Ishikawa (cell line): ENCODE data around the gene HOXA4.

Experiments
- CEBPB ChIP-seq: IDR thresholded peaks from 2 replicates; pipeline ENCODE4 v1.6.1; 2012
- CREB1 ChIP-seq: IDR thresholded peaks from 2 replicates; pipeline ENCODE4 v1.6.1; 2012; ENCODE audit warnings: low read depth
- EGR1 ChIP-seq: IDR thresholded peaks from 2 replicates; pipeline ENCODE4 v1.6.1; 2012
- EP300 ChIP-seq: IDR thresholded peaks from 2 replicates; pipeline ENCODE4 v1.6.1; 2012; ENCODE audit warnings: borderline replicate concordance
- FOXM1 ChIP-seq: IDR thresholded peaks from 2 replicates; pipeline ENCODE4 v1.6.1; 2012; ENCODE audit warnings: low read depth, borderline replicate concordance
- NFIC ChIP-seq: IDR thresholded peaks from 2 replicates; pipeline ENCODE4 v1.6.1; 2012
- RAD21 ChIP-seq: IDR thresholded peaks from 2 replicates; pipeline ENCODE4 v1.6.1; 2012; ENCODE audit warnings: low read depth
- TAF1 ChIP-seq: IDR thresholded peaks from 2 replicates; pipeline ENCODE4 v1.6.1; 2012; ENCODE audit warnings: low read depth, mild to moderate bottlenecking
- TCF12 ChIP-seq: IDR thresholded peaks from 2 replicates; pipeline ENCODE4 v1.6.1; 2012; ENCODE audit warnings: low read depth
- YY1 ChIP-seq: IDR thresholded peaks from 2 replicates; pipeline ENCODE4 v1.6.1; 2012; ENCODE audit warnings: low read depth
- ZBTB7A ChIP-seq: IDR thresholded peaks from 2 replicates; pipeline ENCODE4 v1.6.1; 2012; ENCODE audit warnings: low read depth
- TF ChIP-seq, protein P1 (sequence below): IDR thresholded peaks from 2 replicates; pipeline ENCODE4 v1.6.1; 2012; ENCODE audit warnings: low read depth, mild to moderate bottlenecking
- TF ChIP-seq, protein P2 (sequence below): IDR thresholded peaks from 2 replicates; pipeline ENCODE4 v1.6.1; 2012
- TF ChIP-seq, protein P3 (sequence below): IDR thresholded peaks from 2 replicates; pipeline ENCODE4 v1.6.1; 2012

Gene HOXA4

DNA sequence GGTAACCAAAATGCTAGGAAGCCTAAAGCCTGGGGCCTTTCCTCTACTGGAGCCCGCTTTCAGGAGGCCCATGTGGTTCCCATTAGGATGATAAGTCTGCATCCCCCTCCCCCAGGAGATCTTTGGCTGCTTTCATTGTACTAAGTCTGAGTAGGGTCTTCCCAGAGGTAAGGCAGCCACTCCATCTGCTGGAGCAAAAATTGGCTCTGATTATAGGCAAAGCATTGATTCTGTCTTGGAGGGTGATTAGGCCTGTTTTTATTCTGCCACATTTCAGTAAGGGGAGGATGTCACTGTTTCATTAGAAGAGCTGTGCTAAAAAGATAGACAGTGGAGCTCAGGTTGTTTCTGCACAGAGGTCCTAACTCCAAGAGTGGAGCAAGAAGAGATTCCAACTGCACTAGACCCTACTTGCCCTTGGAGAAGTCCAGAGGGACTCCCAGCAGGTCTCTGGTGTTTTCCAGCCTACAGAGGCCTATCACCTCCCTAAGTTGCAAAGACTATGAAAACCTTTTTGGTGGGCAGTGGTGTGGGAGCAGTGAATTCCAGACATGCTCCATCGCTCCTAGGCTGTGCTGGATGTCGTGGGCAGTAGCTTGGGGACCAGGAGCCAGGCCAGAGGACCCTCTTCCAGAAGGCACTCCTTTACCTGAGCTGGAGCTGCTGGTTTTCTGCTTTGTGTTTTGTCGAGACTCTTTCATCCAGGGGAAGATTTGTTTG is 20.9 kb downstream of the HOXA4 start:
- TF ChIP-seq CEBPB (no peak), YY1 (no peak), EGR1 (no peak), FOXM1 (no peak), CREB1 (no peak), TAF1 (no peak), TCF12 (no peak), ZBTB7A (no peak), EP300 (no peak)
- TF ChIP-seq, protein P1, sequence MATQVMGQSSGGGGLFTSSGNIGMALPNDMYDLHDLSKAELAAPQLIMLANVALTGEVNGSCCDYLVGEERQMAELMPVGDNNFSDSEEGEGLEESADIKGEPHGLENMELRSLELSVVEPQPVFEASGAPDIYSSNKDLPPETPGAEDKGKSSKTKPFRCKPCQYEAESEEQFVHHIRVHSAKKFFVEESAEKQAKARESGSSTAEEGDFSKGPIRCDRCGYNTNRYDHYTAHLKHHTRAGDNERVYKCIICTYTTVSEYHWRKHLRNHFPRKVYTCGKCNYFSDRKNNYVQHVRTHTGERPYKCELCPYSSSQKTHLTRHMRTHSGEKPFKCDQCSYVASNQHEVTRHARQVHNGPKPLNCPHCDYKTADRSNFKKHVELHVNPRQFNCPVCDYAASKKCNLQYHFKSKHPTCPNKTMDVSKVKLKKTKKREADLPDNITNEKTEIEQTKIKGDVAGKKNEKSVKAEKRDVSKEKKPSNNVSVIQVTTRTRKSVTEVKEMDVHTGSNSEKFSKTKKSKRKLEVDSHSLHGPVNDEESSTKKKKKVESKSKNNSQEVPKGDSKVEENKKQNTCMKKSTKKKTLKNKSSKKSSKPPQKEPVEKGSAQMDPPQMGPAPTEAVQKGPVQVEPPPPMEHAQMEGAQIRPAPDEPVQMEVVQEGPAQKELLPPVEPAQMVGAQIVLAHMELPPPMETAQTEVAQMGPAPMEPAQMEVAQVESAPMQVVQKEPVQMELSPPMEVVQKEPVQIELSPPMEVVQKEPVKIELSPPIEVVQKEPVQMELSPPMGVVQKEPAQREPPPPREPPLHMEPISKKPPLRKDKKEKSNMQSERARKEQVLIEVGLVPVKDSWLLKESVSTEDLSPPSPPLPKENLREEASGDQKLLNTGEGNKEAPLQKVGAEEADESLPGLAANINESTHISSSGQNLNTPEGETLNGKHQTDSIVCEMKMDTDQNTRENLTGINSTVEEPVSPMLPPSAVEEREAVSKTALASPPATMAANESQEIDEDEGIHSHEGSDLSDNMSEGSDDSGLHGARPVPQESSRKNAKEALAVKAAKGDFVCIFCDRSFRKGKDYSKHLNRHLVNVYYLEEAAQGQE = no peak
- TF ChIP-seq, protein P2, sequence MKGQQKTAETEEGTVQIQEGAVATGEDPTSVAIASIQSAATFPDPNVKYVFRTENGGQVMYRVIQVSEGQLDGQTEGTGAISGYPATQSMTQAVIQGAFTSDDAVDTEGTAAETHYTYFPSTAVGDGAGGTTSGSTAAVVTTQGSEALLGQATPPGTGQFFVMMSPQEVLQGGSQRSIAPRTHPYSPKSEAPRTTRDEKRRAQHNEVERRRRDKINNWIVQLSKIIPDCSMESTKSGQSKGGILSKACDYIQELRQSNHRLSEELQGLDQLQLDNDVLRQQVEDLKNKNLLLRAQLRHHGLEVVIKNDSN = no peak
- TF ChIP-seq, protein P3, sequence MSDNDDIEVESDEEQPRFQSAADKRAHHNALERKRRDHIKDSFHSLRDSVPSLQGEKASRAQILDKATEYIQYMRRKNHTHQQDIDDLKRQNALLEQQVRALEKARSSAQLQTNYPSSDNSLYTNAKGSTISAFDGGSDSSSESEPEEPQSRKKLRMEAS = no peak

DNA sequence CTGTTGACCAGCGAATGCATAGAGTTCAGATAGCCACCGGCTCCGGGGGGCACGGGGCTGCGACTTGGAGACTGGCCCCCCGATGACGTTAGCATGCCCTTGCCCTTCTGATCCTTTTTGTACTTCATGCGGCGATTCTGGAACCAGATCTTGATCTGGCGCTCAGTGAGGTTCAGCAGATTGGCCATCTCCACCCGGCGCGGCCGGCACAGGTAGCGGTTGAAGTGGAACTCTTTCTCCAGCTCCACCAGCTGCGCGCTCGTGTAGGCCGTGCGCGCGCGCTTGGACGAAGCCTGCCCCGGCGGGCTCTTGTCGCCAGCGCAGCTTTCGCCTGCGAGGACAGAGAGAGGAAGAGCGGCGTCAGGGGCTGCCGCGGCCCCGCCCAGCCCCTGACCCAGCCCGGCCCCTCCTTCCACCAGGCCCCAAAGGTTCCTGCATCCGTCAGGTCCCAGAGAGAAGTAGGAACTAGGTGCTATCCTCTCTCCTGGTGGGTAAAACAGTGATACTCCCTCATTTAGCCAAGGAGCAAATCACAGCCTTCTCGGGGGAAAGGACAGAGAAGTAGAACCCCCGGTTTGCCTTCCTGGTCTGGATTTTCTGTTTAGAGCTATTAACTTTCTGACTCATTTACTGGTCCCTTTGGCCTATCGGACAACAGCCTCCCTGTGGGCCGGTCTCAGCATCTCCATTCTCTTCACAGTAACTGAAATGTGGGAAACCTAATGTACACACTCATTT is 22.0 kb downstream of the HOXA4 start:
- TF ChIP-seq YY1 = no peak
- TF ChIP-seq, protein P1 = no peak
- TF ChIP-seq EP300 = no peak

DNA sequence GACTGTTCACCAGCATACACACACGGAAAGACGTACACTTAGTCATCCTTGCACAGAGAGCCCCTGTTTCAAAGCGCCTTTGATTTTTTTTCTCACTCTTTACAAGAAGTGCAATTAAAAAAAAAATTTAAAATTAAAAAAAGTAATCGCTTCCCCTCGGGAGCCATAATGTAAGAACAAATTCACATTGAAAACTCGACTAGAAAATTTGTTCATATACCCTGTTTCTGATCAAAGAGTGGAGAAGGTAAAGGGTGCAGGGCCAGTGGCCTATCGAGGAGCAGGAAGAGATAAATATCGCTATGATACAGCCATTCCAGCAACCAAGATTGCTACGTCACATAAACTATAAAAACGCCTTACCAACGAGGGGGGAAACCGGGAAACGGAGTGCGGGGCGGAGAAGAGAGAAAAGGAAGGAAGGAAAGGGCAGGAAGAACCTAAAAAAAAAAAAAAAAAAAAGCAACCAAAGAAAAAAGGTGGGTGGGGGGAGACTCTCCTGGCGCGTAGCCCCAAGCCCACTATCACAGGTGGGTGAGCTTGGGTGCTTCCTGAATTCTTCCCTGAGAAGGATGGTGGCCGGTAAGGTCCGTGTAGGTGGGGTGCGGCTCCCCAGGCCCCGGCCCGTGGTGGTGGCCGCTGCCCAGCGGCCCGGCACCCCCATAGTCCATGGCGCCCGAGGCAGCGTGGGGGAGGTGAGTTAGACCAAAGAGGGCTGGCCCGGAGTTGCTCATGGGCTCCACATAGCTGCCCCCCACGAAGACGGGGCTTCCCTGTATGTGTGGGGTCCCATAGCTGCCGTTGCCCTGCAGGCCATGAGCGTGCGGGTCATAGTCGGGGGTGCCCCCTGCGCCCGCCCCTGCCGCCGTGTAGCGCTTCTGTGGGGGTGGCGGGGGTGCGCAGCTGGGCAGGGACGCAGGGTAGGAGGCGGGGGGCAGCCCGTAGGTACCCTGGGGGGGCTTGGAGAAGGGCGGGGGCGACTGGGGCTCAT is 22.9 kb downstream of the HOXA4 start:
- TF ChIP-seq ZBTB7A (no peak), EGR1 (no peak)
- TF ChIP-seq, protein P1 = no peak

DNA sequence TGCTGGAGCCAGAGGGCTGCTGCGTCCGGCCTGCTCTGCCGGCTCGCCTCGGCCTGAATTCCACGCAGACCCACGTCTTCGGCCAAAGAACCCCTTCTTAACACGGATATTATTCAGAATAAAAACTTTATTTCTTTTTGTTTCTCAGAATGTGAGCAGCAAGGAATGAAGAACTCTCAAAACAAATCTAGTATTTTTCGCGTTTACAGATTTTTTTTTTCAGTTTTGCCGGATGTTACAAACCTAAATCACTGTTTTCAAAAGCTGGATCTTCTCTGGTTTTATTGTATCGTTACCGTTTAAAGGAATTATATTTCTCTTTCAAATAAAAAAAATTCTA is 23.7 kb downstream of the HOXA4 start:
- TF ChIP-seq EGR1 (no peak), RAD21 (no peak)

DNA sequence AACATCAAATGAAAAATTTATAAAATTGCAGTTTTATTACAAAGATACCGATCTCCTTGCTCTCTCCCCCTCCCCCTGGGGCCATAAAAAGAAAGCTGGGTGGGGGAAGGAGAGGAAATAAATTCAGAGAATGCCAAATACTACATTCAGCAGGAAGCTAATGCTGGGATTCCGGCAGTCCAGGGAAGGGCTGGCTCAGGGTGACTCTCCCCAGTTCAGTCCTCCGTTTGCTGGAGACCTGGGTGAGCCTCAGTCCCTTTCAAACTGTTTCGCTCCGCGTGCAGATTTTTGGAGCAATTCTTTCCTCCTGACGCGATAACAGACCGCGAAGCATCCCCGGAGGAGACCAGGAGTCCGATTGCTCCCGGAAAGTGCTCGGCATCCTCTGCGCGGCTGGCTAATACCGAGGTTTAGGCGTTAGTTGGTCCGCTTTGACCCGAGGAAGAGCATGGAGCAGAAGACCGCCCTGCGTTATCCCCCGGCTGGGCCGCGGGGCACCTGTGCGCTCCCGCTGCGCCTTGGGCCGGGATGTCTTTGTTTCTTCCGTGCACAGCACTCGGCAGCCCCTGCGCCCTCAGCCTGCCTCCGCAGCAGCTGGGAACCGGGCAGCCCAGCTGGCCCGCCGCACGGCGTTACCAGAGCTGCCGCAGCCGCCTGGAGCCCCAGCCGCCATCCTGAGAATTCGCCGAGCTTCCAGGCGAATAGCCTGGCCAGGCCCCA is 24.2 kb downstream of the HOXA4 start:
- TF ChIP-seq CREB1 (no peak), RAD21 (no peak), ZBTB7A (no peak), NFIC (no peak), CEBPB (no peak), TCF12 (no peak), YY1 (no peak), FOXM1 (no peak), EGR1 (no peak), TAF1 (no peak)
- TF ChIP-seq, protein P1 = no peak
- TF ChIP-seq, protein P2 = no peak
- TF ChIP-seq, protein P3 = no peak
